Stimulated activated CD4-positive, alpha-beta T cell treated with anti-CD3 and anti-CD28 coated beads, Interleukin-15, amount 100 ng/mL, for 48 hours (primary cell): ENCODE data around the gene ALS2CL.

Source experiments
- DNase-seq, 2 donors: peaks; one replicate each; pipeline ENCODE4 v3.0.0-alpha.2; 2020; ENCODE audit warnings: low read depth in 2 of 2

The ALS2CL gene

DNA sequence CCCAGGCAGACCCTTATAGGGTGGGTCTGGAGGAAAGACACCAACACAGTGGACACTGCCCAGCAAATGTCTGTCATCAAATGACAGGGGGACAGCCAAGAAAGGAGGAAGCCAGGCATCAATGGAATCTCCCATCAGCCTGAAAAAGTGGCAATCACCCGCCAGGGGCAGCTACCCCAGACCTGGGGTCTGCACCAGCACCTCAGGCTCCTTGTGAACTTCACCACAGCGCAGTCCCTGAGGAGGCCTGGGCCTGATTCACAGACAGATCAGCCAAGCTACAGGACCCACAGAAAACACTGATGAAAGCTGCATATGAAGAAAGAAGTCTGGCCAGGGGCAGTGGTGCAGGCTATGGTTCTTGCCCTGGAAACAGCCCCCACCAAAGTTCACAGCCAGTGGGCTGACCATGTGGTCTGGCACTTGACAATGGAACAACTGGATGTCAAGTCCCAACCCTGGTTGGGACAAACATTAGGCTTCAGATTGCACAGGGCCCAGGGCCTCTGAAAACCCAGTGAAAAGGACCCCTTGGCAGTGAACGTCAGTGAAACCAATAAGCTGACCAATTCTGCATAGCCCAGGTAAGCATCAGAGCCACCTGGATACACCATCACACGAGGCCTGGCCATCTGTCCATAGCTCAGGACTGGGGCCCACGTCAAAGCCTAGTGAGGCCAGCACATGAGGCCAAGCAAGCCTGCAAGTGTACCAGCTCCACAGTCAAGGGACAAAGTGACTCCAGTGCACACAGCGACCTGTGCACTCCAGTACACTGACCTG lies 29.1 kb downstream of the ALS2CL start:
- DNase-seq, result no peak

DNA sequence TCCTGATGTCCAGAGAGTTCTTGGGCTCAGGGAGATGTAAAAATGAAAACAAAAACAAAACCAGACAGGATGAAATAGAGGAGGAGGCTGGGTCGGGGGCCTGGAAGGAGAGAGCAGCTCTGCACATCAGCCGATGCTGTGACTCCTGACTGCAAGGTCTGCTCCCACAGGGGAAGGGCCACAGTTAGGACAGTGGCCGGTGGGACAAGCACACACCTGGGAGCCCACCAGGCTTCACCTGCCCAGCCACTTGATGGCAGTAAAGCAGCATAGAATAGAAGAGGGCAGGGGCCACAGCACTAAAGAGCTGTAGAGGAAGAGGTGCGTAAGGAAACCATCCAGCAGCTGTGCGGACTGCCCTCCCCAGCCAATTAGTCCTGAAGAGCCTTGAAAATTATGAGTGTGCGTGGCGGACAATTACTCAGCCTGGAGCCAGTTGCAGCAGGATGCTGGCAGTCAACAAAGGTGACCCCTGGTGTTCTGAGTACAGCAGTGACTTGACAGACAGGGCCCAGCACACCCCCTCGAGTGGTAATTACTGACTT lies 29.8 kb downstream of the ALS2CL start:
- no peak for DNase-seq

- DNase-seq, result no peak
Measured at GRCh38 chr3:46662771-46663551, 30.5 kb downstream of the ALS2CL start.

GRCh38 chr3:46661776-46662766 lies 31.4 kb downstream of the ALS2CL start:
- DNase-seq, result no peak

DNA sequence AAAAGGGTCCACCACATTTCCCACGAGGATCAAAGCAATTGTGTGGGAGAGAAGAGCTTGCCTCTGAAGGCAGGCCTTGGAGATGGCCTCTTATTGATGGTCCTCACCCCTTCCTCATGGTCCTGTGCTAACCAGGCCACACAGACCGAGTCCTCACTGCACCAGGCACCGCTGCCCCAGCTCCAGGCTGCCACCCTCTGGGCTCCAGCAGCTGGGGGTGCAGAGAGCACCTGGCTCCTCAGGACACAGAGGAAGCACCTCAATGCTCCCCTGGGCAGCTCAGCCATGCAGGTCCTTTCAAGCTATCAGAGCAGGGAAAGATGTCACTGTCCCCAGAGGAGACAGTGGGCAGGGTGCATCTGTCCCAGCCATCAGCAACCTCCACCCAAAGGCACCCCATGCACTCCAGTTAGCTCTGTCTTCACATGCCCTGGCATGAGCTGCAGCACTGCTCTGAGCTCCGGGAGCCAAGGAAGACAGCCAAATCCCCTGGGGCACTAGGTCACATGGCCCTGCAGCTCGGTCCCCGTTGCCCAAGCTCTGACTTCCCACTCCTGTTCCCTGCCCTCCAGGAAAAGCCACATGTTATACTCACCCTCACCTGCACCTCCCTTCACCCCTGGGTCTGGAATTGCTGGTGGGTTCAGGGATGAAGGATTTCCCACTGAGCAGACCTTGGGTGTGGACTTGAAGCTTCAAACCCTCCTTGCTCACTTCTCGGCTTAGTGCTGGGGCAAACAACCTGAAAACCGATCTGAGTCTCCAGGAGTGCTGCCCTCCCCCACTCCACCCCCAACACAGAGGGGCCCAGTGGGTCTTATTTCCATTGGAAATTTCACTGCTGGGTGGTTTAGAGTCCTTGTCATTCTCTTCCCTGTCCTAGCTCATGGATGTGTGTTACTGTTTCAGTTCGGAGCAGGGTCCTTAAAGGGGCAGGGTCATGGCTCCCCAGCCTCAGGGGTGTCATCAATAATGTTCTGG lies 32.6 kb downstream of the ALS2CL start:
- no peak for DNase-seq

- no peak for DNase-seq
Measured at GRCh38 chr3:46660003-46660402, 33.5 kb downstream of the ALS2CL start.

GRCh38 chr3:46659285-46659684 lies 34.2 kb downstream of the ALS2CL start:
- DNase-seq, result no peak

DNA sequence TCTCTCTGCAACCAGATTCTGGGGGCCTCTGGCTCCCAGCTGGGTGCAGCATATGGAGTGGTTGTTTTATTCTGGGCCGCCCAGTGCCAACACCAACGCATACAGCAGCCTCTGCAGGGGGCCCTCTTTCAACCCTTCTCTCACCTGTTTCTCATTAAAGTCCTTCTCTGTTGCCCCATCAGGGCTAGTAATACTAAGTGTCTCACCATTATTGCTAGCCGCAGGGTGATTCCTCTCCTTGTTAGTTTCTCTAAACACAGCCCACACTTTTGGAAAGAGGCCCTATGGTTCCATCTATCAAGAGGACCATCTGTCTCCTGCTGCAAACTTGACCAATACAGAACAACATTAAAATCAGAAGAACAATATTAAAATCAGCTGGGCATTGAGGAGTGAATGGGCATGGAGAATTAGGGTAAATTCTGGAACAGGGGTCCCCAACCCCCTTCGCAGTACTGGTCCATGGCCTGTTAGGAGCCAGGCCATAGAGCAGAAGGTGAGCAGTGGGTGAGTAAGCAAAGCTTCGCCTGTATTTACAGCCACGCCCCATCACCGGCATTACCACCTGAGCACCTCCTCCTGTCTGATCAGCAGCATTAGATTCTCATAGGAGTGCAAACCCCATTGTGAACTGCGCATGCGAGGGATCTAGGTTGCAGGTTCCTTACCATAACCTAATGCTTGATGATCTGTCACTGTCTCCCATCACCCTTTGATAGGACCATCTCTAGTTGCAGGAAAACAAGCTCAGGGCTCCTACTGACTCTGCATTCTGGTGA lies 36.5 kb downstream of the ALS2CL start:
- no peak for DNase-seq

DNA sequence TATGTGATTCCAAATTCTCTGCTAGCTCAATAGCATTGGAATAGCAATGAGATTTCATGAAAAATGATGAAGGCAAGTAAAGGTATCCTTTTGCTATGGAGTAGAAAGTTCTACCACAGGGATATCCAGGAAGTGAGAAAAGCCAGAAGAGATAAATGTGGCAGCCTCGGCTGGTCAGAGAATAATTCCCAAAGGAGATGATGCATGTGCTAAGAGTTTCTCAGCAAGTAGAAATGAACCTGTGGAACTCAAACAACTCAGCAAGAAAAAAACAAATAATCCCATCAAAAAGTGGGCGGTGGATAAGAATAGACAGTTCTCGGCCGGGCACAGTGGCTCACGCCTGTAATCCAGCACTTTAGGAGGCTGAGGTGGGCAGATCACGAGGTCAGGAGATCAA lies 38.2 kb downstream of the ALS2CL start:
- no peak for DNase-seq

- DNase-seq, result no peak
Measured at GRCh38 chr3:46651084-46651483, 42.4 kb downstream of the ALS2CL start.

DNA sequence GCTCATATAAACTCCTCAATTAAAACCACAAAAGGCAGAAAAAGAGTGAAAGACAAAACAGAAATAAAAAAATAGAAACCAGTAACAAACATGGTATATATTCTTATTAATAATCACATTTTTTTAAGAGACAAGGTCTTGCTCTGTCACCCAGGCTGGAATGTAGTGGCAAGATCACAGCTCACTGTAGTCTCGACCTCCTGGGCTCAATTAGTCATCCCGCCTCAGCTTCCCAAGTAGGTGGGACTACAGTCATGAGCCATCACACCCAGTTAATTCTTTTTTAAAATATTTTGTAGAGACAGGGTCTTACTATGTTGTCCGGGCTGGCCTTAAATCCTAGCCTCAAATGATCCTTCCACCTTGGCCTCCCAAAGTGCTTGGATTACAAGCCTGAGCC lies 44.0 kb downstream of the ALS2CL start:
- no peak for DNase-seq

- DNase-seq, result no peak
Measured at GRCh38 chr3:46648096-46648495, 45.4 kb downstream of the ALS2CL start.

- DNase-seq, result no peak
Measured at GRCh38 chr3:46646700-46647099, 46.8 kb downstream of the ALS2CL start.

GRCh38 chr3:46643701-46644100 lies 49.8 kb downstream of the ALS2CL start:
- no peak for DNase-seq

- no peak for DNase-seq
Measured at GRCh38 chr3:46642971-46643370, 50.5 kb downstream of the ALS2CL start.

- DNase-seq, result no peak
Measured at GRCh38 chr3:46640927-46641326, 52.6 kb downstream of the ALS2CL start.

DNA sequence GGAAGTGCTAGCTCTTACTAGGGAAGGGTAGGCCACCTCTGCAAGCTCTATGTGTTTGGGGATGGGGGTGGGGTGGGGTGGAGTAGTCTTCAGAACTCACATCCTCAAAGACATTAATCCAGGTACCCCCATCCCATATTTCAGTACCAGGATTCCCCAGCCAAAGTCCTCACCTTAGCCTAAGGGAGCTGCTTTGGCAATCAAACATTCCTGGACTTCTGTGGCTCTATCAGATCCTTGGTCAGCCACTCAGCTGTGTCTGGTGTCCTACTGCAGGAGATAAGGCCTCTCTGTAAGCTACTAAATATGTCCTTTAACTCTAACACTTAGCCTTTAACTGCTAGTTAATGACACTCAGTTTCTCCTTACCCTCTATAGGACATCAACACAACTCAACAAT lies 54.3 kb downstream of the ALS2CL start:
- no peak for DNase-seq

DNA sequence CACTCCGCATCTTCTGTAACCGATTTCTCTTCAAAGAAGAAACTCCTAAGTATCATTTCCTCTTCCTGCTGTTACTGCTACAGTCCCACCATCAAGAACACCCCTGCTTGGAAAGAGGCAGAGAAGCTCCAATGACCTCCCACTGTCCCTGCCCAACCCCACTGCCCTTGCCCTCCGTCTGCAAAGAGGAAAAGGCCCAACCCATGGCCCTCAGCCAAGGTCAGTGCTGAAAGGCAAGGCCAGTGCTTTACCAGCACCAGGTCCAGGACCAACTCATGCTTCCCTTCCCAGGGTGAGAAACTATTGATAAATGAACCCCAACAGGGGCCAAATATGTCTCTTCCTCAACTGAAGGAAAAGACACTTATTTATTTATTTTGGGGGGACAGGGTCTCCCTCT lies 58.6 kb downstream of the ALS2CL start:
- no peak for DNase-seq

DNA sequence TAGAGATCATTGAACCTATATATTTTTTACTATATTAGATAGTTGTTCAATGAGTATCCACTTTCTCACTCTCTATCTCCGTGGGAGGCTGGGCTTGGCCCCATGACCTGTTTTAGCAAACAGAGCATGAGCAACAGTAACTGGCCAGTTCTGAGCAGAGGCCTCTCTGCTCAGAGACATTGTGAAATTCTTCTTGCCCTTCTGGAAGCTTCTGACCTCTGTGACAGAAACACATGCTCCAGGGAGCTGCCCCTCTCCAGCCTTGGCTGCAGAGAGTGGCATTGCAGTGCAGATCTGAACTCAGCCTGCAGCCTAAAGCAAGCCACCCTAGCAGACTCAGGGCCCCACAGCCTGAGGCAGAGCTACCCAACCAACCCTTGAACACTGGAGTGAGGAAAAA lies 60.7 kb downstream of the ALS2CL start:
- DNase-seq, result no peak
